Neutrophil (primary cell): ENCODE measurements around the gene GAS6.

Experiments
- H3K27ac ChIP-seq: fragments of 200-600 bp; sonication (generic); 2 replicates; pipeline ENCODE4 v1.5.1; 2016; ENCODE audit warnings: mild to moderate bottlenecking, moderate library complexity
- H3K27me3 ChIP-seq: fragments of 200-600 bp; sonication (generic); 2 replicates; pipeline ENCODE4 v1.6.0; 2016; ENCODE audit warnings: mild to moderate bottlenecking
- H3K36me3 ChIP-seq: fragments of 200-600 bp; sonication (generic); 2 replicates; pipeline ENCODE4 v1.5.1; 2017
- H3K4me1 ChIP-seq, 2 experiments: fragments of 200-600 bp in 1 of 2; sonication (generic) in 1 of 2; 1 replicate in 1 of 2; 2 replicates in 1 of 2; pipeline versions ENCODE4 v1.5.1 to v1.6.1; 2013 to 2016; ENCODE audit warnings: low read depth in 1 of 2, low read length in 1 of 2, mild to moderate bottlenecking in 1 of 2, moderate library complexity in 1 of 2; ENCODE audit not compliant: control insufficient read depth in 1 of 2, insufficient read depth in 1 of 2
- H3K4me3 ChIP-seq, 2 experiments: fragments of 200-600 bp in 1 of 2; sonication (generic) in 1 of 2; 1 replicate in 1 of 2; 2 replicates in 1 of 2; pipeline ENCODE4 v1.5.1; 2013 to 2016; ENCODE audit warnings: low read depth in 1 of 2, low read length in 1 of 2, mild to moderate bottlenecking in 1 of 2, moderate library complexity in 1 of 2
- H3K9me3 ChIP-seq: fragments of 200-600 bp; sonication (generic); 2 replicates; pipeline ENCODE4 v1.5.1; 2016
- TF ChIP-seq, protein P1 (sequence below): fragments of 200-600 bp; sonication (generic); IDR thresholded peaks from 2 replicates; pipeline ENCODE4 v1.5.1; 2016; ENCODE audit warnings: antibody characterized with exemption

GAS6 gene

DNA sequence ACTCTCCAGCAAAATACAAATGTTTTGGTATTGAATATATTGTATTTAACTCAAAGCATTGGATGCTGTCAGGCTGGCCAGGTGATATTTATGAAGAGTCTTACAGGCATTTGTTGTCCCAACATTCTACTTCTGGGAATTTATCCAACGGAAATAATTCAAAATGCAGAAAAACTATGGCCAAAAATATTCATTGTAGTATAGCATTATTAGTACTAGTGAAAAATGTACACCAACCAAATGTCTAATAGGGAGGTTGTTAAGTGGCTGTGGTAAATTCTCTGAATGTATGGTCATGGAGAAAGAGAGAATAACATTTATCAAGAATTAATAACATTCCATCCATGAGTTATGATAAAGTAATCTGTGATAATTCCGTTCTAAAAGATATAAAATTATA lies 38.6 kb upstream of the GAS6 start:
- Histone ChIP-seq H3K4me1 (no peaks in the 10 kb centered on the region), H3K27ac (no peak overlapping the region), H3K9me3 (no peaks in the 10 kb centered on the region), H3K4me3 (no peak overlapping the region), H3K27me3 (peaks cover 22% of the 10 kb centered on the region), H3K36me3 (no peaks in the 10 kb centered on the region)
- TF ChIP-seq, protein P1, sequence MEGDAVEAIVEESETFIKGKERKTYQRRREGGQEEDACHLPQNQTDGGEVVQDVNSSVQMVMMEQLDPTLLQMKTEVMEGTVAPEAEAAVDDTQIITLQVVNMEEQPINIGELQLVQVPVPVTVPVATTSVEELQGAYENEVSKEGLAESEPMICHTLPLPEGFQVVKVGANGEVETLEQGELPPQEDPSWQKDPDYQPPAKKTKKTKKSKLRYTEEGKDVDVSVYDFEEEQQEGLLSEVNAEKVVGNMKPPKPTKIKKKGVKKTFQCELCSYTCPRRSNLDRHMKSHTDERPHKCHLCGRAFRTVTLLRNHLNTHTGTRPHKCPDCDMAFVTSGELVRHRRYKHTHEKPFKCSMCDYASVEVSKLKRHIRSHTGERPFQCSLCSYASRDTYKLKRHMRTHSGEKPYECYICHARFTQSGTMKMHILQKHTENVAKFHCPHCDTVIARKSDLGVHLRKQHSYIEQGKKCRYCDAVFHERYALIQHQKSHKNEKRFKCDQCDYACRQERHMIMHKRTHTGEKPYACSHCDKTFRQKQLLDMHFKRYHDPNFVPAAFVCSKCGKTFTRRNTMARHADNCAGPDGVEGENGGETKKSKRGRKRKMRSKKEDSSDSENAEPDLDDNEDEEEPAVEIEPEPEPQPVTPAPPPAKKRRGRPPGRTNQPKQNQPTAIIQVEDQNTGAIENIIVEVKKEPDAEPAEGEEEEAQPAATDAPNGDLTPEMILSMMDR: no peak

DNA sequence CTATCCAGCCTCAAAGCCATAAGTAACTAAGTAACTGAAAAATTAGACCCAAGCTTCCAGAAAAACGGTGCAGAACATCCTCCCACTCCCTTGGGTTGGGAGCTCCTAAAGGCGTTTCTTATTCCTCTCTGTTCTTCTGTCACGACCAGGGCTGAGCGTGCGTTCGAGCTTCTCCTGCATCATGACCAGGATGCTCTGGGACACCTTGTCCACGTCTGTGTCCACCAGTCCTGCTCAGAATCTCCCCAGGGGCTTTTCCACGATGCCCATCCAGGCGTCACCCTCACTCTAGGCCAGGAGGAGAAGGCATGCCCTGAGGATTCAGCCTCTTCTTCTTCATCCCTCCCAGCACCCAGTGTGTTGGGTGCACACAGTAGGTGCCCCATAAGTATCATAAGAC lies 37.8 kb upstream of the GAS6 start:
- Histone ChIP-seq H3K4me3 (no peak overlapping the region), H3K27me3 (peaks cover 14% of the 10 kb centered on the region), H3K4me1 (no peaks in the 10 kb centered on the region), H3K9me3 (no peaks in the 10 kb centered on the region), H3K36me3 (no peaks in the 10 kb centered on the region), H3K27ac (no peak overlapping the region)
- TF ChIP-seq, protein P1: no peak

DNA sequence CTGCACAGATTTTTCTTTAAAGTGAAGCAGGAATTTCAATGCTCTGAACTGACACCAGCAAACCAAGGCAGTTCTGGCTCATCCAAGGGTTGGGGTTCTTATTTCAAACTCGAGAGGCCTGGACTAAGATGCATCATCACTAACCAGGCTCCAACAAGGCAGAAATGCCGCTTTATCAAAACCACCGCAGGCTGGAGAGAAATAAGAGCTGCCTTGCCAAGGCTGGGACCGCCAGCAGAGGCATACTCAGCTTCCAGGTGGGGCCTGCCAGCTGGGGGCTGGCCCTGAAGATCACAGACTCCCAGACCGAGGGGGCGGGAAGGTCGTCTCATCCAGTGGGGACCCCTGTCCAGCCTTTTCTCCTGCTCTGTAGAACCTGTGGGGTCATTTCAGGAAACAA lies 37.4 kb upstream of the GAS6 start:
- no peaks in the 10 kb centered on the region for H3K36me3 ChIP-seq
- no peak overlapping the region for H3K4me3 ChIP-seq
- H3K27ac ChIP-seq: no peak overlapping the region
- H3K9me3 ChIP-seq: no peaks in the 10 kb centered on the region
- peaks cover 10% of the 10 kb centered on the region for H3K27me3 ChIP-seq
- no peaks in the 10 kb centered on the region for H3K4me1 ChIP-seq
- TF ChIP-seq, protein P1: no peak

DNA sequence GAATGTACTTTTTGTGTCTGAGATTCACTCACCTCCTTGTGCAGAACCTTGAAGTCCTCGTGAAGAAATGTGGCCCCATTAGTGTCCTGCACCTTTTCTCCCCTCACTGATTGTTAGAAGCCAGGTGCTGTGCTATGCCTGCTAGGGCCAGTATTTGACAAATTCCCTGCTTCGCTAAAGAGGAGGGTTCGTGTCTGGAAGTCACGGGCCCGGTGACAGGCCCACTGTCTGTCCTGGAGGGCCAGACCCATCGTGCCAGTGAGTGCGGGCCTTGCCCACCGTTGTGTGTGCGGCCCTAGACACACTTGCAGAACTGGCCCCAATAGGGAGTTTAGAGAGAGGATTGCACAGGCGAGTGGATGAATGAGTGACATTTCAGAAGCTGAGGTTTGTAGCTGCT lies 36.8 kb upstream of the GAS6 start:
- Histone ChIP-seq H3K36me3 (no peaks in the 10 kb centered on the region), H3K27me3 (peaks cover 11% of the 10 kb centered on the region)
- TF ChIP-seq, protein P1: no peak

DNA sequence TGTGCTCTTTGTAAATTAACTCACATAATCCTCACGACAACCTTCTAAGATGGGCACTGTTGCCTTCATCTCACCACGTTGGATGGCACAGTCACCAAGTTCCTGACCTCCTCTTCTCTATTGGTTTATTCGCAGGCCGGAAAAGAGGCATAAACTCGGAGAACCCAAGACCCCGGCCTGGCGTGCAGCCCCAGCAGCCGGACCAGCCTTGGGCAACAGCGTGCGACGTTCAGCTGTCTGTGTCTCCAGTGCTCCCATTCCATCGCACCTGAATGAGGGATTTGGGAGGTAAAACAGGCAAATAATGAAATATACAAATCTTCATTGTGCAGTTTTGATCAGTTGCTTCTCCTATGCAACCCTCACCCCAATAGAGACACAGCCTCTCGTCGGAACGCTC lies 34.5 kb upstream of the GAS6 start:
- TF ChIP-seq, protein P1: no peak
- no peaks in the 10 kb centered on the region for H3K4me1 ChIP-seq
- H3K27me3 ChIP-seq: peaks cover 15% of the 10 kb centered on the region
- H3K27ac ChIP-seq: no peak overlapping the region
- H3K36me3 ChIP-seq: no peaks in the 10 kb centered on the region
- H3K4me3 ChIP-seq: no peak overlapping the region
- no peaks in the 10 kb centered on the region for H3K9me3 ChIP-seq

More for the DNA sequence above, 36.8 kb upstream of the GAS6 start:
- H3K4me1 ChIP-seq: no peaks in the 10 kb centered on the region
- no peak overlapping the region for H3K4me3 ChIP-seq
- no peak overlapping the region for H3K27ac ChIP-seq
- H3K9me3 ChIP-seq: no peaks in the 10 kb centered on the region

DNA sequence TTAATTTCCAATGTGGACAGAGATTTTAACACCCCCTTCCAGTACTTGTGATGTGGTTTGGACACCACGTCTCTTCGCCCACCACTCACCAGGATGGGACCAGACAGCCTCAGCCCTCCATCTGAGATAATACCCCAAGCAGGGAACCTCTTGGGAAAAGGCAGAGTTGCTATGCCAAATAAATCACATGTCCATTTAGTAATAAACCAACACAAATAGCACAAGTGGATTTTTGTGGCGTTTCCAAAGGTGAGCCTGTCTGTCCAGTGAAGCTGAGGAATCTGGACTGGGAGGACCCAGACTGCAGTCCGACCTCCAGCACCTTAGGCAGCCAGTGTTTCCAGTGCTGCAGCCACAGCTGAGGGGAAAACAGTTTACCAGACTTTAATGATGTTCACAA lies 34.1 kb upstream of the GAS6 start:
- TF ChIP-seq, protein P1: no peak
- H3K27ac ChIP-seq: no peak overlapping the region
- no peaks in the 10 kb centered on the region for H3K4me1 ChIP-seq
- no peaks in the 10 kb centered on the region for H3K36me3 ChIP-seq
- H3K9me3 ChIP-seq: no peaks in the 10 kb centered on the region
- no peak overlapping the region for H3K4me3 ChIP-seq
- peaks cover 15% of the 10 kb centered on the region for H3K27me3 ChIP-seq
